ENCODE data around the gene PSD. TPM values are rescaled to one million over a fixed set of nuclear protein-coding genes. Genes with fewer than 3 reads are reported as not detected.

Gene PSD
- total RNA-seq, 1 experiment from 2014 or later, result 0.26 TPM

- Histone ChIP-seq H3K4me1 (peaks cover 10% of the 10 kb centered on the region), H3K27me3 (no peaks in the 10 kb centered on the region), H3K9me3 (replicated peaks) (no peaks in the 10 kb centered on the region), H3K27ac (no peak overlapping the region), H3K36me3 (no peaks in the 10 kb centered on the region), H3K4me3 (no peak overlapping the region)
- DNase-seq, result peak; percentile 65 to 72
Observed at GRCh38 chr10:102452672-102453340, 34.2 kb upstream of the PSD start.

GRCh38 chr10:102451105-102451969 is 32.8 kb upstream of the PSD start, which contains the start of gene C10orf95:
Gene C10orf95, minus strand, starts transcription at chr10:102451543. Its CDS starts 450 bp downstream, at chr10:102451093.
- Histone ChIP-seq H3K4me1 (peaks cover 10% of the 10 kb centered on the region), H3K9me3 (replicated peaks) (no peaks in the 10 kb centered on the region), H3K4me3 (peak within 1 kb of the TSS; percentile 67), H3K36me3 (no peaks in the 10 kb centered on the region), H3K27me3 (no peaks in the 10 kb centered on the region), H3K27ac (no peak within 1 kb of the TSS)
- peak; percentile 38 to 48 for DNase-seq

- H3K4me1 ChIP-seq, result peaks cover 10% of the 10 kb centered on the region
- DNase-seq, result peak; percentile 91 to 93
- no peaks in the 10 kb centered on the region for H3K9me3 ChIP-seq (replicated peaks)
- H3K27me3 ChIP-seq, result no peaks in the 10 kb centered on the region
- H3K36me3 ChIP-seq, result no peaks in the 10 kb centered on the region
- peak overlapping the region; percentile 67 for H3K4me3 ChIP-seq
- no peak overlapping the region for H3K27ac ChIP-seq
Observed at GRCh38 chr10:102450374-102451104, 32.0 kb upstream of the PSD start.

- Histone ChIP-seq H3K4me3 (peak overlapping the region; percentile 67), H3K9me3 (replicated peaks) (no peaks in the 10 kb centered on the region), H3K27ac (no peak overlapping the region), H3K27me3 (no peaks in the 10 kb centered on the region), H3K4me1 (peaks cover 10% of the 10 kb centered on the region), H3K36me3 (no peaks in the 10 kb centered on the region)
- DNase-seq, result no peak
Observed at GRCh38 chr10:102450124-102450373, 31.5 kb upstream of the PSD start.

- Histone ChIP-seq H3K27ac (no peak overlapping the region), H3K4me1 (peaks cover 10% of the 10 kb centered on the region), H3K27me3 (no peaks in the 10 kb centered on the region), H3K4me3 (peak overlapping the region; percentile 67), H3K36me3 (no peaks in the 10 kb centered on the region), H3K9me3 (replicated peaks) (no peaks in the 10 kb centered on the region)
- DNase-seq, result peak; percentile 69 to 70
Observed at GRCh38 chr10:102449321-102450123, 30.9 kb upstream of the PSD start.

GRCh38 chr10:102444851-102445250 is 26.3 kb upstream of the PSD start:
- H3K4me3 ChIP-seq, result no peak overlapping the region
- no peaks in the 10 kb centered on the region for H3K36me3 ChIP-seq
- no peaks in the 10 kb centered on the region for H3K9me3 ChIP-seq (replicated peaks)
- H3K27ac ChIP-seq, result no peak overlapping the region
- H3K4me1 ChIP-seq, result peaks cover 7% of the 10 kb centered on the region; the same call in 1 of the 2 replicates
- H3K27me3 ChIP-seq, result peaks cover 3% of the 10 kb centered on the region; the same call in 1 of the 2 replicates
- no peak for DNase-seq

GRCh38 chr10:102438374-102438773 is 19.8 kb upstream of the PSD start:
- H3K27me3 ChIP-seq, result peaks cover 27% of the 10 kb centered on the region
- no peak for DNase-seq
- no peaks in the 10 kb centered on the region for H3K9me3 ChIP-seq (replicated peaks)
- H3K4me1 ChIP-seq, result 0 out of 2 replicates have a peak, but pooled peaks cover 3% of the 10 kb centered on the region
- no peak overlapping the region for H3K27ac ChIP-seq
- no peak overlapping the region for H3K4me3 ChIP-seq
- no peaks in the 10 kb centered on the region for H3K36me3 ChIP-seq

- no peak for DNase-seq
- no peaks in the 10 kb centered on the region for H3K36me3 ChIP-seq
- peaks cover 27% of the 10 kb centered on the region for H3K27me3 ChIP-seq
- no peaks in the 10 kb centered on the region for H3K9me3 ChIP-seq (replicated peaks)
- H3K4me1 ChIP-seq, result 0 out of 2 replicates have a peak, but pooled peaks cover 3% of the 10 kb centered on the region
- no peak overlapping the region for H3K4me3 ChIP-seq
- H3K27ac ChIP-seq, result no peak overlapping the region
Observed at GRCh38 chr10:102437515-102437914, 18.9 kb upstream of the PSD start.

GRCh38 chr10:102436312-102436711 is 17.7 kb upstream of the PSD start:
- Histone ChIP-seq H3K36me3 (no peaks in the 10 kb centered on the region), H3K9me3 (replicated peaks) (no peaks in the 10 kb centered on the region), H3K4me1 (peaks cover 6% of the 10 kb centered on the region; the same call in 1 of the 2 replicates), H3K27me3 (peaks cover 24% of the 10 kb centered on the region), H3K27ac (no peak overlapping the region), H3K4me3 (no peak overlapping the region)
- no peak for DNase-seq

GRCh38 chr10:102435529-102436233 is 17.1 kb upstream of the PSD start:
- Histone ChIP-seq H3K4me3 (no peak overlapping the region), H3K27ac (no peak overlapping the region), H3K9me3 (replicated peaks) (no peaks in the 10 kb centered on the region)

GRCh38 chr10:102435133-102435497 is 16.5 kb upstream of the PSD start:
- H3K27ac ChIP-seq, result no peak overlapping the region
- H3K9me3 ChIP-seq (replicated peaks), result no peaks in the 10 kb centered on the region
- peaks cover 3% of the 10 kb centered on the region; the same call in 1 of the 2 replicates for H3K4me1 ChIP-seq
- DNase-seq, result no peak
- H3K27me3 ChIP-seq, result peaks cover 24% of the 10 kb centered on the region
- H3K36me3 ChIP-seq, result no peaks in the 10 kb centered on the region
- H3K4me3 ChIP-seq, result no peak overlapping the region

More at GRCh38 chr10:102435529-102436233, 17.1 kb upstream of the PSD start:
- no peaks in the 10 kb centered on the region for H3K36me3 ChIP-seq
- H3K4me1 ChIP-seq, result peaks cover 6% of the 10 kb centered on the region; the same call in 1 of the 2 replicates
- H3K27me3 ChIP-seq, result peaks cover 24% of the 10 kb centered on the region
- no peak for DNase-seq

- H3K27ac ChIP-seq, result no peak overlapping the region
- H3K4me1 ChIP-seq, result peaks cover 3% of the 10 kb centered on the region; the same call in 1 of the 2 replicates
- H3K4me3 ChIP-seq, result no peak overlapping the region
- no peak for DNase-seq
- no peaks in the 10 kb centered on the region for H3K36me3 ChIP-seq
- peaks cover 22% of the 10 kb centered on the region for H3K27me3 ChIP-seq
- H3K9me3 ChIP-seq (replicated peaks), result no peaks in the 10 kb centered on the region
Observed at GRCh38 chr10:102434394-102435132, 16.0 kb upstream of the PSD start.

- H3K27me3 ChIP-seq, result peaks cover 21% of the 10 kb centered on the region
- no peak overlapping the region for H3K4me3 ChIP-seq
- DNase-seq, result no peak
- H3K4me1 ChIP-seq, result peaks cover 3% of the 10 kb centered on the region; the same call in 1 of the 2 replicates
- H3K27ac ChIP-seq, result no peak overlapping the region
- H3K9me3 ChIP-seq (replicated peaks), result no peaks in the 10 kb centered on the region
- no peaks in the 10 kb centered on the region for H3K36me3 ChIP-seq
Observed at GRCh38 chr10:102433619-102434046, 15.0 kb upstream of the PSD start.

All from SJCRH30 (cell line).